Measurements from ENCODE around the gene PDE4D. TPM values are rescaled to one million over a fixed set of nuclear protein-coding genes. Genes with fewer than 3 reads are reported as not detected.

Gene PDE4D
- total and polyA plus RNA-seq, 2 donors (not counting 3 experiments of a cell fraction or from before 2014, with no cell fraction given), result 34.5 to 51.2 TPM

GRCh38 chr5:59532979-59533729 lies 360.4 kb downstream of the PDE4D start:
- Histone ChIP-seq H3K4me3 (replicated peaks in 1 of 3; ENCODE audit: insufficient read depth in 1 of 3, low read depth in 1 of 3, low read length in 3 of 3) (no peak overlapping the region), H4K20me1 (replicated peaks; ENCODE audit: control insufficient read depth, extremely low read depth, insufficient read depth, low read length) (no peaks in the 10 kb centered on the region), H3K4me1 (ENCODE audit: control insufficient read depth, extremely low read depth, insufficient read depth, low read length) (peaks cover 8% of the 10 kb centered on the region), H2AFZ (ENCODE audit: low read depth, low read length) (no peak overlapping the region), H3K36me3 (ENCODE audit: control insufficient read depth in 2 of 2, extremely low read depth in 1 of 2, insufficient read depth in 2 of 2, low read length in 2 of 2) (no peaks in the 10 kb centered on the region), H3K9ac (replicated peaks; ENCODE audit: extremely low read depth, insufficient read depth, low read length) (no peak overlapping the region), H3K79me2 (ENCODE audit: control insufficient read depth, insufficient read depth, low read length) (no peaks in the 10 kb centered on the region), H3K9me3 (replicated peaks; ENCODE audit: control insufficient read depth, insufficient read depth, low read length) (no peaks in the 10 kb centered on the region), H3K27ac (ENCODE audit: insufficient read depth, low read depth, low read length) (no peak overlapping the region), H3K9me1 (replicated peaks; ENCODE audit: control insufficient read depth, extremely low read depth, insufficient read depth, low read length) (no peaks in the 10 kb centered on the region), H3K4me2 (ENCODE audit: insufficient read depth, low read length) (no peak overlapping the region), H3K27me3 (ENCODE audit: control insufficient read depth in 2 of 2, insufficient read depth in 2 of 2, low read length in 2 of 2) (no peaks in the 10 kb centered on the region)
- TF ChIP-seq POLR2A (IDR thresholded peaks at IDR 0.05; ENCODE audit: low read depth, low read length), result no peak
- TF ChIP-seq POLR2AphosphoS5 (IDR thresholded peaks at IDR 0.05; ENCODE audit: insufficient read depth, low read depth, low read length), result no peak
- TF ChIP-seq EZH2 (IDR thresholded peaks at IDR 0.05; ENCODE audit: borderline replicate concordance, low read depth, low read length, severe bottlenecking), result no peak
- no peak for TF ChIP-seq JUN (IDR thresholded peaks at IDR 0.05; ENCODE audit: borderline replicate concordance, insufficient read depth, insufficient read length, low read depth)
- TF ChIP-seq GATA2 (IDR thresholded peaks at IDR 0.05; ENCODE audit: insufficient read depth, insufficient read length, low read depth, low read length), result no peak
- TF ChIP-seq MAX (IDR thresholded peaks at IDR 0.05; ENCODE audit: insufficient read depth, insufficient read length), result no peak
- TF ChIP-seq MYC (IDR thresholded peaks at IDR 0.05; ENCODE audit: low read depth, low read length), result no peak
- no peak for TF ChIP-seq CTCF (IDR thresholded peaks at IDR 0.05; ENCODE audit: extremely low read depth in 1 of 2, insufficient read depth in 1 of 2, low read depth in 1 of 2, low read length in 2 of 2)
- TF ChIP-seq FOS (IDR thresholded peaks at IDR 0.05; ENCODE audit: borderline replicate concordance, insufficient read depth, low read length), result no peak
- ChIA-PET CTCF (interaction anchor here (0.7 to 1.0 kb wide), 2 partner anchors 28 to 128 kb away, joined by 3 read pairs; no protein-coding TSS in a partner anchor), POLR2A (no interaction called here)
- dilution Hi-C loops (cut with MboI; ENCODE audit: extremely low pct_ligation_motif_present, low sequenced_read_pairs) (no loop called here), intact Hi-C loops (cut with micrococcal nuclease) (no loop called here)
- BruUV-seq (replicated peaks), result no TSS peak
- no peak for DNase-seq (ENCODE audit: low read depth, low spot score)
- peak; percentile 18 for FAIRE-seq

All from endothelial cell of umbilical vein (primary cell).